Measurements from ENCODE around the gene CYP26C1. TPM values are rescaled to one million over a fixed set of nuclear protein-coding genes. Genes with fewer than 3 reads are reported as not detected.

CYP26C1 gene
- polyA plus RNA-seq, 1 donor, result not detected

GRCh38 chr10:93063977-93064660 lies 3.5 kb downstream of the CYP26C1 start:
- no peak overlapping the region for H3K4me3 ChIP-seq (ENCODE audit: low read length)
- H3K36me3 ChIP-seq (ENCODE audit: control insufficient read depth, insufficient read depth, low read length), result no peaks in the 10 kb centered on the region
- WGBS (ENCODE audit: insufficient coverage, low lambda C conversion rate), result no CpG with 5 or more reads among the region's 9 CpGs
- peaks cover 98% of the 10 kb centered on the region for H3K27me3 ChIP-seq (ENCODE audit: control insufficient read depth, insufficient read depth, low read length)
- H3K27ac ChIP-seq (ENCODE audit: low read length), result no peak overlapping the region
- H3K9me3 ChIP-seq (ENCODE audit: control insufficient read depth, low read depth, low read length), result peaks cover 9% of the 10 kb centered on the region
- DNase-seq, result no peak
- H3K4me1 ChIP-seq (ENCODE audit: control insufficient read depth, insufficient read depth, low read length), result peaks cover 20% of the 10 kb centered on the region

DNA sequence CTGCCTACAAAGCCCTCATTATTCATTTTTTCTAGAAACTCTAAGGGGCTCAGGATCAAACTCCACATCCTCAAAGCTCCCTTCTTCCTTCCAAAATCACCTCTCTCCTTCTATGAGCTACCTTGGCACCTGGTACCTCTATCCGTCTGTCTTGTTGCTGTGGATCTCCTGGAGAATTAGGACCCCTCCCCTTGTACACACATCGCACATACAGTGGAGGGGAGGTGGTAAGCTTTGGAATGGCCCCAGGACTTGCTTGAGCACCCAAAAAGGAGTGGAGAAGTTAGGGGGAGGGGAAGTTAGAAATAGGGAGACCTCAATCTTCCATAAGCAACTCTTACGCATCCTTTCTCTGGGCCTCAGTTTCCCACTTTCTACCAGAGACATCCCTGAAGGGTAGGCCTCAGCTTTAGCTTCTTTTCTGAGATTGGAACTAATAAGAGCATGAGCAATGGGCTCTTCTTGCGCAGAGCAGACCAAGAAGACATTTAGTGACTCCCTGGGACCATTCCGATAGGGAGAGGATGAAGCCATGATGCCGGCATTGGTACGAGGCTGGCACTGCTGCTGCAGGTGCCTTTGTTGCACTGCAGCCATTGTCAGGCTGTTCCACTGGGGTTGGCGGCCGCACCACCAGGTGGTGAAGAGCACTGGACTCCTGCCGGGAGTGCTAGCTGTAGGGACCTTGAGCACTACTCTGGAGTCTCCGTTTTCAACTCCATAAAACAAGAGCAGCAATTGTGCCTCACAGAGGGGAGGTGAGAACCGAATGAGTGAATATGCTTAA lies 4.5 kb downstream of the CYP26C1 start:
- no CpG with 5 or more reads among the region's 12 CpGs for WGBS (ENCODE audit: insufficient coverage, low lambda C conversion rate)
- no peak overlapping the region for H3K27ac ChIP-seq (ENCODE audit: low read length)
- H3K36me3 ChIP-seq (ENCODE audit: control insufficient read depth, insufficient read depth, low read length), result no peaks in the 10 kb centered on the region
- no peak for DNase-seq
- H3K4me3 ChIP-seq (ENCODE audit: low read length), result no peak overlapping the region
- peaks cover 15% of the 10 kb centered on the region for H3K4me1 ChIP-seq (ENCODE audit: control insufficient read depth, insufficient read depth, low read length)
- peaks cover 9% of the 10 kb centered on the region for H3K9me3 ChIP-seq (ENCODE audit: control insufficient read depth, low read depth, low read length)
- H3K27me3 ChIP-seq (ENCODE audit: control insufficient read depth, insufficient read depth, low read length), result peaks cover 100% of the 10 kb centered on the region

- H3K4me3 ChIP-seq (ENCODE audit: low read length), result no peak overlapping the region
- H3K4me1 ChIP-seq (ENCODE audit: control insufficient read depth, insufficient read depth, low read length), result peaks cover 10% of the 10 kb centered on the region
- no CpG with 5 or more reads among the region's 81 CpGs for WGBS (ENCODE audit: insufficient coverage, low lambda C conversion rate)
- no peak overlapping the region for H3K27ac ChIP-seq (ENCODE audit: low read length)
- peaks cover 100% of the 10 kb centered on the region for H3K27me3 ChIP-seq (ENCODE audit: control insufficient read depth, insufficient read depth, low read length)
- H3K9me3 ChIP-seq (ENCODE audit: control insufficient read depth, low read depth, low read length), result peaks cover 7% of the 10 kb centered on the region
- no peaks in the 10 kb centered on the region for H3K36me3 ChIP-seq (ENCODE audit: control insufficient read depth, insufficient read depth, low read length)
- no peak for DNase-seq
Measured at GRCh38 chr10:93065675-93066543, 5.3 kb downstream of the CYP26C1 start.

- H3K27ac ChIP-seq (ENCODE audit: low read length), result no peak overlapping the region
- H3K36me3 ChIP-seq (ENCODE audit: control insufficient read depth, insufficient read depth, low read length), result no peaks in the 10 kb centered on the region
- H3K27me3 ChIP-seq (ENCODE audit: control insufficient read depth, insufficient read depth, low read length), result peaks cover 98% of the 10 kb centered on the region
- DNase-seq, result no peak
- no CpG with 5 or more reads among the region's 11 CpGs for WGBS (ENCODE audit: insufficient coverage, low lambda C conversion rate)
- H3K9me3 ChIP-seq (ENCODE audit: control insufficient read depth, low read depth, low read length), result peaks cover 3% of the 10 kb centered on the region
- H3K4me1 ChIP-seq (ENCODE audit: control insufficient read depth, insufficient read depth, low read length), result peaks cover 10% of the 10 kb centered on the region
- no peak overlapping the region for H3K4me3 ChIP-seq (ENCODE audit: low read length)
Measured at GRCh38 chr10:93066544-93066913, 5.9 kb downstream of the CYP26C1 start.

GRCh38 chr10:93067443-93068365 lies 7.1 kb downstream of the CYP26C1 start:
- Histone ChIP-seq H3K4me1 (ENCODE audit: control insufficient read depth, insufficient read depth, low read length) (peaks cover 6% of the 10 kb centered on the region), H3K27ac (ENCODE audit: low read length) (no peak overlapping the region), H3K27me3 (ENCODE audit: control insufficient read depth, insufficient read depth, low read length) (peaks cover 98% of the 10 kb centered on the region), H3K36me3 (ENCODE audit: control insufficient read depth, insufficient read depth, low read length) (no peaks in the 10 kb centered on the region), H3K4me3 (ENCODE audit: low read length) (no peak overlapping the region), H3K9me3 (ENCODE audit: control insufficient read depth, low read depth, low read length) (peaks cover 3% of the 10 kb centered on the region)
- 21% methylated on average over 2 of the region's 17 CpGs for WGBS (ENCODE audit: insufficient coverage, low lambda C conversion rate)
- DNase-seq, result no peak

DNA sequence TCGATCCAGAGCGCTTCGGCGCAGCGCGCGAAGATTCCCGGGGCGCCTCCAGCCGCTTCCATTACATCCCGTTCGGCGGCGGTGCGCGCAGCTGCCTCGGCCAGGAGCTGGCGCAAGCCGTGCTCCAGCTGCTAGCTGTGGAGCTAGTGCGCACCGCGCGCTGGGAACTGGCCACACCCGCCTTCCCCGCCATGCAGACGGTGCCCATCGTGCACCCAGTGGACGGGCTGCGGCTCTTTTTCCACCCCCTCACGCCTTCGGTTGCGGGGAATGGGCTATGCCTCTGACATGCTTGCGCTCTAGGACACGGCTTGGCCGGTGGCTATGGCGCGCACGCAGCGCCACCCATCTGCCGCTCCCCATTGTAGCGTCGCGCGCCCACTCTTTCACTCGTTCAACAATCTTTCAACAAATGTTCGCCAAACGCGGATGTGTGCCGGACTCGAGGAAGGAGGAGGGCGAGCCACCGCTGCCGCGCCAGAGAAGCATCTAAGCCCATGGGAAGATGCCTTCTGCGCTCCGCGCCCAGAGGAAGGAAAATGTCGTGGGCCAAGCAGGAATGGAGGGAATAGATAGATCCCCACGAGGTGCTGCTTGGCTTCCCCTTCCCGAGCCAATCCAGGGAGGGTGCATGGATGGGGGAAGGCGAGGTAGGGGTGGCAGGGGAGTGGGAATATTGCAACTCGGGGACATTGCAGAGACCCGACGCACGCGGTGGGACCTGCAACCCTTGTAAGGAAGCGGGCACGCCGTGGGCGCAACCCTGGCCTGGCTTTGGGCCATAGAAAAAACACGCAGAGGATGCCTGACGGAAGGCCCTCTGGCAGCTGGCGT lies 8.0 kb downstream of the CYP26C1 start:
- Histone ChIP-seq H3K36me3 (ENCODE audit: control insufficient read depth, insufficient read depth, low read length) (no peaks in the 10 kb centered on the region), H3K9me3 (ENCODE audit: control insufficient read depth, low read depth, low read length) (peaks cover 3% of the 10 kb centered on the region), H3K4me1 (ENCODE audit: control insufficient read depth, insufficient read depth, low read length) (peaks cover 13% of the 10 kb centered on the region), H3K4me3 (ENCODE audit: low read length) (no peak overlapping the region), H3K27ac (ENCODE audit: low read length) (no peak overlapping the region), H3K27me3 (ENCODE audit: control insufficient read depth, insufficient read depth, low read length) (peaks cover 98% of the 10 kb centered on the region)
- peak in 1 of 2 donors; percentile 64 for DNase-seq
- WGBS (ENCODE audit: insufficient coverage, low lambda C conversion rate), result no CpG with 5 or more reads among the region's 73 CpGs

GRCh38 chr10:93069245-93069561 lies 8.6 kb downstream of the CYP26C1 start:
- peaks cover 98% of the 10 kb centered on the region for H3K27me3 ChIP-seq (ENCODE audit: control insufficient read depth, insufficient read depth, low read length)
- WGBS (ENCODE audit: insufficient coverage, low lambda C conversion rate), result 40% methylated on average over 1 of the region's 10 CpGs
- H3K36me3 ChIP-seq (ENCODE audit: control insufficient read depth, insufficient read depth, low read length), result no peaks in the 10 kb centered on the region
- H3K27ac ChIP-seq (ENCODE audit: low read length), result no peak overlapping the region
- H3K4me1 ChIP-seq (ENCODE audit: control insufficient read depth, insufficient read depth, low read length), result peaks cover 13% of the 10 kb centered on the region
- DNase-seq, result no peak
- H3K9me3 ChIP-seq (ENCODE audit: control insufficient read depth, low read depth, low read length), result peaks cover 3% of the 10 kb centered on the region
- H3K4me3 ChIP-seq (ENCODE audit: low read length), result no peak overlapping the region

DNA sequence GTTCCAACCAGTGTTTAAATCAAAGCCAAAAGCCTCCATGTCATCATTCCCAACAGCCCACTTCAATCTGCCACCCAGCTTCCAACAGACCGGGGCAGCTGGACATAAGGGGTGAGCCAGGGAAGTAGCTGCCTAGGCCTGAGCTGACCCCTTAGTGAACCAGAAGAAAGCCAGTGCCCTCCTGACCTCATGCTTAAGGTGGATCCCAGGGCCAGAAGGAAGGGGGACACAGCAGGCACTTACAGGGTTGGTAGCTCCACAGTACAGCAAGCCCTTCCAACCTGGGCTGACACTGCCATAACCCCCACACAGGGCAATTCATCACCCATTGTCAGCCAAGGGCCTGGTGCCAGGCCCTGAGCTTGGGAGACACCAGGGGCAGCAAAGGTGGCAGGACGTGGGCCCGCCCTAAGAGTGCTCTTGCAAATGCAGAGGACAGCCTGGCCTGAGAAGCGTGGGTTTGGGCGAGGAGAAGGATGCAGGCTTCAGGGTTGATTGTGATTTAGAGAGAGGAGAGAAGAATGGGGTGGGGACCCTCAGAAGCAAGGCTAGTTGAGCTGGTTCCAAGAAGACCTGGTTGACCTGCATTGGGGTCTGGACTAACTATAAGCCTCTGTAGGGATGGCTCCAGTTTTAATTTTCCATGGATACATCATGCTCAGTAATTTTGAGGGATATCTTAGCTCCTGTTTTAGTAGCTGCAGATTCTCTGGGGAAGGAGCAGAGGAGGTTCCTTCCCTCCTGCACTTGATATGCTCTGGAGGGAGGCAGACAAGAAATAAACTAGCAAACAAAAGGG lies 10.0 kb downstream of the CYP26C1 start:
- H3K36me3 ChIP-seq (ENCODE audit: control insufficient read depth, insufficient read depth, low read length), result no peaks in the 10 kb centered on the region
- peaks cover 3% of the 10 kb centered on the region for H3K9me3 ChIP-seq (ENCODE audit: control insufficient read depth, low read depth, low read length)
- H3K4me3 ChIP-seq (ENCODE audit: low read length), result no peak overlapping the region
- H3K27me3 ChIP-seq (ENCODE audit: control insufficient read depth, insufficient read depth, low read length), result peaks cover 98% of the 10 kb centered on the region
- no peak overlapping the region for H3K27ac ChIP-seq (ENCODE audit: low read length)
- no peak for DNase-seq
- no CpG with 5 or more reads among the region's 5 CpGs for WGBS (ENCODE audit: insufficient coverage, low lambda C conversion rate)
- H3K4me1 ChIP-seq (ENCODE audit: control insufficient read depth, insufficient read depth, low read length), result peaks cover 24% of the 10 kb centered on the region

DNA sequence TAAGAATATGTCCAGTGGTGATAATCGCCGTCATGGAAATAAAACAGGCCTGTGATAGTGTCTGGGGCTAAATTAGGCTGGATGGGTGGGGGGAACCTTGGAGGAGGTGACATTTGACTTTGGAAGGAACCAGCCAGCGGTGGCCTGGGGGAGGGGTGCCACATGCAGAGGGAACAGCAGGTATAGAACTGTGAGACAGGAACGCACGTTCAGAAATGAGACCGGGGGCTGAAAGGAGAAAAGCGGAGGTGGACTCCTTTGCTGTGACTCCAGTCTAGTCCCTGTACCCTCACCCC lies 10.5 kb downstream of the CYP26C1 start:
- no peaks in the 10 kb centered on the region for H3K9me3 ChIP-seq (ENCODE audit: control insufficient read depth, low read depth, low read length)
- H3K36me3 ChIP-seq (ENCODE audit: control insufficient read depth, insufficient read depth, low read length), result no peaks in the 10 kb centered on the region
- H3K27ac ChIP-seq (ENCODE audit: low read length), result no peak overlapping the region
- H3K4me1 ChIP-seq (ENCODE audit: control insufficient read depth, insufficient read depth, low read length), result peaks cover 23% of the 10 kb centered on the region
- WGBS (ENCODE audit: insufficient coverage, low lambda C conversion rate), result 53% methylated on average over 3 of the region's 7 CpGs
- H3K27me3 ChIP-seq (ENCODE audit: control insufficient read depth, insufficient read depth, low read length), result peaks cover 99% of the 10 kb centered on the region
- DNase-seq, result no peak
- no peak overlapping the region for H3K4me3 ChIP-seq (ENCODE audit: low read length)
